GM12874 (cell line): ENCODE measurements around the gene PRKACG.

Experiments
- CTCF ChIP-seq: IDR thresholded peaks from 2 replicates; pipeline ENCODE4 v1.5.1; 2011; ENCODE audit warnings: low read depth, mild to moderate bottlenecking, control low read depth, low read length, moderate library complexity; ENCODE audit not compliant: insufficient read depth

PRKACG gene

DNA sequence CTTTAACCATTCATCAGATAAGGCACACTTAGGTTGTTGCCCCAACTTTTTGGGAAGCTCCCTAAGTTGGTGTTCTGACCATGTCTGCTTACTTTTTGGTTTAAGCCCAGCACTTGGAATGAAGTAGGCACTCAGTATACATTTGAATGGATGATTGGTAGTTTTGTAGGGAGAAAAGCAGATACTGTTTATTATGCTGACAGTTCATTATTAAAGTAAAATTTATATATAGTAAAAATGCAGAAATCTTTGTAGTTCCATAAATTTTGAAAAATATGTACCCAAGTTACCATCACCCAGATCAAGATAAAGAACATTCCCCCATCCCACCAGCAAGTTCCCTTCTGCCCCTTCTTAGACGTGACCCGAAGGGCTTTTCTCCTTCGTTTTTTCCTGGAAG is 35.4 kb downstream of the PRKACG start:
- no peak for TF ChIP-seq CTCF

- no peak for TF ChIP-seq CTCF
Measured at GRCh38 chr9:68978066-68978465, 35.8 kb downstream of the PRKACG start.

DNA sequence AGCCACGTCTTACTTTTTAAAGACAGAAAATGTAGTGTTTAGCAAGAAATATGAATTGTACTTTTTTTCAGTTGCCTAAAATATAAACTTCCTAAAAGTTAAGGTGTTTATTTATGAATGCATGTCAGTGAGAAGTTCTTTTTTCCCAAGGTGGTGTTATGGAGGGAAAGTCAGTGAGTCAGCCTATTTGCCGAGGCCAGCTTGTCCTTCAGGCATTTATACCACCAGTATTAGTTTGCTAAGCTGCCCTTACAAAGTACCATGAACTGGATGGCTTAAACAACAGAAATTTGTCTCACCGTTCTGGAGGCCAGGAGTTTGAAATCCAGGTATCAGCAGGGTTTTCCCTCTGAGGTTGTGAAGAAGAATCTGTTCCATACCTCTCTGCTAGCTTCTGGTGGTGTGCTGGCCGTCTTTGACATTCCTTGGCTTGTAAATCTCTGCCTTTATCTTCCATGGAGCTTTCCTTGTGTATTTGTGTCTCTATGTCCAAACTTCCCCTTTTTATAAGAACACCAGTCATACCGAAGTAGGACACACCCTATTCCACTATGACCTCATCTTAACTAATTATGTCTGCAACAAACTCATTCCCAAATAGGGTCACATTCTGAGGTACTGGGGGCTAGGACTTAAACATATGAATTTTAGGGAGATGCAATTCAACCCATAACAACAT is 38.4 kb downstream of the PRKACG start:
- no peak for TF ChIP-seq CTCF

DNA sequence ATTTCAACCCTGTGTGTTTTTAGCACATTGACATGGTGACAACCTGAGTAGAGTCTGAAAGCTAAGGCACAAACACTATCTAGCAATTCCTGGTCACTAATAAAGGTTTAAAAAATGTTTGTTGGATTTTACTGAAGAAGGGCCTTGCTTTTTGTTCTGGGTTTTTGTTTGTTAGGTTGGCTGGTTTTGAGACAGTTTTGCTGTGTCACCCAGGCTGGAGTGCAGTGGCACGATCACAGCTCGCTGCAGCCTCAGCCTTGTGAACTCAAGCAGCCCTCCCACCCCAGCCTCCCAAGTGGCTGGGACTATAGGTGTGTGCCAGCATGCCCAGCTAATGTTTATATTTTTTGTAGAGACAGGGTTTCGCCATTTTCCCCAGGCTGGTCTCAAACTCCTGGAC is 39.0 kb downstream of the PRKACG start:
- TF ChIP-seq CTCF: no peak

- TF ChIP-seq CTCF: no peak
Measured at GRCh38 chr9:68974431-68974830, 39.5 kb downstream of the PRKACG start.

DNA sequence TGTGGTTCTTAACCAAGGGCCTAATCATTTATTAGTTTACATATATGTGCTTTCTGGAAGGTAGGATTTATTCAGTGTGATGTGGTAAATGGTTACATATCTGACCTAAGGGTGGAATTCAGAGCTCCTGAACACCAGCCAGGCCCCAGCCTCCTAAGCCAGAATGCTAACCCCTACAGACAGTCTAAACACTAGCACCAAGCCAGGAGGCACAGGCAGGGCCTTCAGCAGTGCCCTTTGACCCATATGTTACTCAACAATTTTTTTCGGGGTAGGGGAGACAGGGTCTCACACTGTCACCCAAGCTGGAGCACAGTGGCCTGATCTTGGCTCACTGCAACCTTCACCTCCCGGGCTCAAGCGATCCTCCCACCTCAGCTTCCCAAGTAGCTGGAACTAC is 40.3 kb downstream of the PRKACG start:
- no peak for TF ChIP-seq CTCF

- TF ChIP-seq CTCF: no peak
Measured at GRCh38 chr9:68970151-68970550, 43.8 kb downstream of the PRKACG start.
